Upper lobe of right lung (tissue), 1 donor: ENCODE measurements around the gene GPR75. TPM values are rescaled to one million over a fixed set of nuclear protein-coding genes. Genes with fewer than 3 reads are reported as not detected.

Source experiments
- ATAC-seq: fragments of 200-7000 bp; cut with Tn5 transposase; one replicate; pipeline ENCODE4 v1.9.1; 2020; ENCODE audit warnings: mild to moderate bottlenecking, moderate library complexity
- DNase-seq: peaks from one replicate; pipeline ENCODE4 v3.0.0-alpha.2; 2020
- H3K27ac ChIP-seq: fragments of 200-600 bp; one replicate; pipeline ENCODE4 v1.8.0; 2022
- H3K27me3 ChIP-seq: fragments of 200-600 bp; one replicate; pipeline ENCODE4 v1.8.0; 2022; ENCODE audit warnings: mild to moderate bottlenecking
- H3K36me3 ChIP-seq: fragments of 200-600 bp; one replicate; pipeline ENCODE4 v1.8.0; 2022
- H3K4me1 ChIP-seq: fragments of 200-600 bp; one replicate; pipeline ENCODE4 v1.8.0; 2022
- H3K4me3 ChIP-seq: fragments of 200-600 bp; one replicate; pipeline ENCODE4 v1.8.0; 2022; ENCODE audit warnings: mild to moderate bottlenecking
- H3K9me3 ChIP-seq: fragments of 200-600 bp; one replicate; pipeline ENCODE4 v1.8.0; 2022
- intact Hi-C: fragments of 100-400 bp; cut with DNase I; formaldehyde crosslinking; loops from one replicate; pipeline ENCODE4 v1.11.0; 2022
- total RNA-seq: library from RNA; stranded (reverse); fragmentation: NEBNext Ultra II Directional; extraction: Animal tissue kit (Norgen Biotek cat#: 25700); gene quantifications from one replicate; pipeline ENCODE4 v1.2.1, GENCODE V29; 2021
- TF ChIP-seq, protein P1 (sequence below): fragments of 200-600 bp; IDR thresholded peaks from one replicate; pipeline ENCODE4 v1.8.0; 2022; ENCODE audit warnings: antibody characterized with exemption
- donor health status: DM: no; HTN: yes; CAD: no; lungs with severe emphysema.

GPR75 gene
- total RNA-seq, 1 donor from 2014 or later: 2.5 TPM

GRCh38 chr2:53865962-53866361, 6.2 kb upstream of the GPR75 start:
- Histone ChIP-seq H3K27ac (no peak overlapping the region), H3K4me1 (no peaks in the 10 kb centered on the region), H3K27me3 (no peaks in the 10 kb centered on the region), H3K9me3 (no peaks in the 10 kb centered on the region), H3K36me3 (peaks cover 56% of the 10 kb centered on the region), H3K4me3 (no peak overlapping the region)
- DNase-seq: no peak
- intact Hi-C loops: no loop called here
- ATAC-seq: no peak
- TF ChIP-seq, protein P1, sequence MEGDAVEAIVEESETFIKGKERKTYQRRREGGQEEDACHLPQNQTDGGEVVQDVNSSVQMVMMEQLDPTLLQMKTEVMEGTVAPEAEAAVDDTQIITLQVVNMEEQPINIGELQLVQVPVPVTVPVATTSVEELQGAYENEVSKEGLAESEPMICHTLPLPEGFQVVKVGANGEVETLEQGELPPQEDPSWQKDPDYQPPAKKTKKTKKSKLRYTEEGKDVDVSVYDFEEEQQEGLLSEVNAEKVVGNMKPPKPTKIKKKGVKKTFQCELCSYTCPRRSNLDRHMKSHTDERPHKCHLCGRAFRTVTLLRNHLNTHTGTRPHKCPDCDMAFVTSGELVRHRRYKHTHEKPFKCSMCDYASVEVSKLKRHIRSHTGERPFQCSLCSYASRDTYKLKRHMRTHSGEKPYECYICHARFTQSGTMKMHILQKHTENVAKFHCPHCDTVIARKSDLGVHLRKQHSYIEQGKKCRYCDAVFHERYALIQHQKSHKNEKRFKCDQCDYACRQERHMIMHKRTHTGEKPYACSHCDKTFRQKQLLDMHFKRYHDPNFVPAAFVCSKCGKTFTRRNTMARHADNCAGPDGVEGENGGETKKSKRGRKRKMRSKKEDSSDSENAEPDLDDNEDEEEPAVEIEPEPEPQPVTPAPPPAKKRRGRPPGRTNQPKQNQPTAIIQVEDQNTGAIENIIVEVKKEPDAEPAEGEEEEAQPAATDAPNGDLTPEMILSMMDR: no peak

DNA sequence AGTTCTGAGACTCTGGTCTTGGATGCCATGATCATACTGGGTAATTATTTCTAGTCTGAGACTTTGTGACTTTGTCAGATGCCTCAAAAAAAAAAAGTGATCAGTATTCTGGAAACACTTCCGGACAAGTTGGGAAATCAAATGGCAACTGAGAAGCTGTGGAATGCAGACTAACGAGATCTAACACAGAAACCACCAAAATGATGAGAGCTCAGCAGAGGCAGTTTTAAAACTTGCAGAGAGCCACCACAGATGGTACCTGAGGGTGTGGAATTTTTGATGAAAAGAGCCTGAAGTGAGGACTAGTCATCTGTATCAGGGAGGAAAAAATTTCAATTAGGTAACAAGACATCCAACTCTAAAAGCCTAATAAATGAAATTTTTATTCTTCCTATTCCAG, 5.5 kb upstream of the GPR75 start:
- TF ChIP-seq, protein P1: no peak
- H3K27ac ChIP-seq: no peak overlapping the region
- peak; percentile 48 for ATAC-seq
- peaks cover 49% of the 10 kb centered on the region for H3K36me3 ChIP-seq
- H3K4me3 ChIP-seq: no peak overlapping the region
- H3K4me1 ChIP-seq: peaks cover 2% of the 10 kb centered on the region
- no peak for DNase-seq
- H3K9me3 ChIP-seq: no peaks in the 10 kb centered on the region
- intact Hi-C loops: no loop called here
- no peaks in the 10 kb centered on the region for H3K27me3 ChIP-seq

DNA sequence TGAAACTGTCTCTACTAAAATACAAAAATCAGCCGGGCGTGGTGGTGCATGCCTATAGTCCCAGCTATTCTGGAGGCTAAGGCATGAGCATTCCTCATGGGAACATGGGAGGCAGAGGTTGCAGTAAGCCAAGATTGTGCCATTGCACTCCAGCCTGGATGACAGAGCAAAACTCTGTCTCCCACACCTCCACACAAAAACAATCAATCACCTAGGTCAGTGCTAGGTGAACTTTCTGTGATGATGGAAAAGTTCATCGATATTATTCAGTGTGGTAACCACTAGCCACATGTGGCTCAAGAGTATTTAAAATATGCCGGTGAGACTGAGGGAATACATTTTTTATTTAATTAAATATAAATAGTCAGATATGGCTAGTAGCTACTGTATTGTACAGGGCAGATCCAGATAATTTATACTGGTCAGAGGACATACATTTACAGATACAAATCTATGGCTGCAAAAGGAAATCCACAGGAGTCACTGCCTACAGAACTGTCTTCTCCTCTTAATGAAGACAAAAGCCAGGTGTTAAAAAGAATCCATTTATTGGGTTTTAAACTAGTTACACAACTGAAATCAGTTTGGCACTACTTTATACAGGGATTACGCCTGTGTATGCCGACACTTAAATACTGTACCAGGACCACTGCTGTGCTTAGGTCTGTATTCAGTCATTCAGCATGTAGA, 3.9 kb upstream of the GPR75 start:
- Histone ChIP-seq H3K4me1 (peaks cover 4% of the 10 kb centered on the region), H3K9me3 (no peaks in the 10 kb centered on the region), H3K27me3 (no peaks in the 10 kb centered on the region), H3K4me3 (no peak overlapping the region), H3K36me3 (peaks cover 35% of the 10 kb centered on the region), H3K27ac (no peak overlapping the region)
- no peak for ATAC-seq
- TF ChIP-seq, protein P1: no peak
- no peak for DNase-seq
- intact Hi-C loops: no loop called here

DNA sequence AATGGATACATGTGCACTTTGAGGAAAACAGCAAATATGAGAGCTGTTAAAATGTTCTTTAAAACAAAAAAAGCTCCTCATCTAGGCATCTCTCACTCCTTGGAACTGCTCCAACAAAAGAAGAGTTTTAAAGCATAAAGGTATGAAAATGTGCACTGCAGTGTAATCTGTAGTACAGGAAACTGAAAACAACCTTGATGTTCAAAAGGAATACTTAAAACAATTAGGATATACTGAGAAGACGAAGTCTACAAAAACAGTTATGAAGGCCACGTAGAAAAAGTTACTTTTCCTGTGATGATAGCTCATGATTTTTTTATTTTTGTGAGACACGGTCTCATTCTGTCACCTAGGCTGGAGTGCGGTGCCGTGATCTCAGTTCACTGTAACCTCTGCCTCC, 2.1 kb upstream of the GPR75 start:
- no peak for DNase-seq
- intact Hi-C loops: no loop called here

GRCh38 chr2:53856272-53856671, 3.5 kb downstream of the GPR75 start:
- Histone ChIP-seq H3K4me3 (no peak overlapping the region), H3K27ac (no peak overlapping the region), H3K4me1 (peaks cover 4% of the 10 kb centered on the region), H3K36me3 (peaks cover 16% of the 10 kb centered on the region), H3K27me3 (no peaks in the 10 kb centered on the region), H3K9me3 (no peaks in the 10 kb centered on the region)
- intact Hi-C loops: no loop called here
- ATAC-seq (no peak), DNase-seq (no peak)
- TF ChIP-seq, protein P1: no peak

More for the DNA sequence above, 2.1 kb upstream of the GPR75 start:
- no peak for ATAC-seq
- H3K36me3 ChIP-seq: peaks cover 24% of the 10 kb centered on the region
- H3K4me1 ChIP-seq: peaks cover 4% of the 10 kb centered on the region
- TF ChIP-seq, protein P1: no peak
- no peak overlapping the region for H3K27ac ChIP-seq
- no peak overlapping the region for H3K4me3 ChIP-seq
- H3K27me3 ChIP-seq: no peaks in the 10 kb centered on the region
- no peaks in the 10 kb centered on the region for H3K9me3 ChIP-seq

GRCh38 chr2:53854678-53855077, 5.1 kb downstream of the GPR75 start:
- Histone ChIP-seq H3K4me3 (no peak overlapping the region), H3K36me3 (peaks cover 17% of the 10 kb centered on the region), H3K9me3 (no peaks in the 10 kb centered on the region), H3K27ac (no peak overlapping the region), H3K4me1 (no peaks in the 10 kb centered on the region), H3K27me3 (no peaks in the 10 kb centered on the region)
- ATAC-seq: no peak
- intact Hi-C loops: no loop called here
- no peak for DNase-seq
- TF ChIP-seq, protein P1: no peak
